Ammon's horn (tissue), 1 donor: ENCODE data around the gene GTPBP6.
"Not testable (repeated sequence)": the region's sequence is repeated elsewhere in the genome, so short reads cannot be mapped to it uniquely, and the experiment has no call there.

ENCODE experiments used
- DNase-seq: peaks from one replicate; pipeline ENCODE4 v3.0.0-alpha.2; 2016; ENCODE audit warnings: low spot score

The GTPBP6 gene

DNA sequence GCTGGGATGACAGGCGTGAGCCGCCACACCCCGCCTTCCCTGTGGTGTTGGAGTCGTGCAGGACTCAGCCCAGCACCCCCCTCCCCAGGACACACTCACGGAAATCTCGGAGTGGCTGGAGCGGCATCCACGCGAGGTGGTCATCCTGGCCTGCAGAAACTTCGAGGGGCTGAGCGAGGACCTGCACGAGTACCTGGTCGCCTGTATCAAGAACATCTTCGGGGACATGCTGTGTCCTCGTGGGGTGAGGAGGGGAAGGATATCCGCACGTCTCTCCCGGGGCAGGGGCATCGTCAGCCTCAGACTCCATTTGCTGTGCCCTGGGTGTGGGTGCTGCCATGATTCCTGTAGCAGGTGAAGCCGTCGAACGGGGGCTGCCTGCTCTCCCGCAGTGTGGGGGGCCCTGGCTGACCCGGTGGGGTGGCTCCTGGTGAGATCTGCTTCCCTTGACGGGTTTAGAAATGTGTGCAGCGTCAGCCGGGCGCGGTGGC is 27.1 kb downstream of the GTPBP6 start:
- no peak for DNase-seq

DNA sequence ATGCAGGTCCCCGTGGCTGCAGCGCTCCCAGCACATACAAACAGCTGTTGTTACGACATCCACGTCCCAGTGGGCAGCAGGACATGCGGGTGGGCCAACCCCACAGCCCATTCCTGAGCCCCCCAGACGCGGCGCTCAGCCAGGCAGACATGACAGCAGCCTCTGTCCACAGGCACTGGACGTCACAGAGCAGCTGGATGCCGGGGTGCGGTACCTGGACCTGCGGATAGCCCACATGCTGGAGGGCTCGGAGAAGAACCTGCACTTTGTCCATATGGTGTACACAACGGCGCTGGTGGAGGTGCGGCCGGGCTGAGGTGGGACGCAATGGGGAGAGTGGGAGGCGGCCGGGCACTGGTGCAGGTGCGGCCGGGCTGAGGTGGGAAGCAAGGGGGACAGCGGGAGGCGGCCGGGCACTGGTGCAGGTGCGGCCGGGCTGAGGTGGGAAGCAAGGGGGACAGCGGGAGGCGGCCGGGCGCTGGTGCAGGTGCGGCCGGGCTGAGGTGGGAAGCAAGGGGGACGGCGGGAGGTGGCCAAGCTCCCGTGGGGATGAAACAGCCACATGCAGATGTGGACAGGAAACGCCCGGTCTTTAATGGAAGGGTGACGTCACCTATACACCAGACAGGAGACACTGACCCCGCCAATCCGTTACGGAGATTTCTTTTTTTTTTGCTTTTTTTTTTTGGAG is 28.0 kb downstream of the GTPBP6 start:
- DNase-seq, result no peak

DNA sequence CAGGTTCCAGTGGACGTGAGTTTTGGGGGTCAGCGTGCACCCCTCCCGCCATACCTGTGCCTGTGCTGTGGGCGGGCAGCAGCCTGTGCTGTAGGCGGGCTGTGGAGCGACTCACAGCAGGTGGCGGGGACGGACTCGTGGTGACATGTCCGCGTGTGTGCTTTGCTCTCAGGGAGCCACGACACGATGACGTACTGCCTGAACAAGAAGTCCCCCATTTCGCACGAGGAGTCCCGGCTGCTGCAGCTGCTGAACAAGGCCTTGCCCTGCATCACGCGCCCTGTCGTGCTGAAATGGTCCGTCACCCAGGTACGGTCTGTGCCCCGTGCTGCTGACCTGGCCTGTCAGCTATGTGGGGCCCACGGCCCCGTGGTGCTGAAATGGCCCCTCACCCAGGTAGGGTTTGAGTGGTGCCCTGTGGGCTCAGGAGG is 30.0 kb downstream of the GTPBP6 start:
- DNase-seq, result no peak

DNA sequence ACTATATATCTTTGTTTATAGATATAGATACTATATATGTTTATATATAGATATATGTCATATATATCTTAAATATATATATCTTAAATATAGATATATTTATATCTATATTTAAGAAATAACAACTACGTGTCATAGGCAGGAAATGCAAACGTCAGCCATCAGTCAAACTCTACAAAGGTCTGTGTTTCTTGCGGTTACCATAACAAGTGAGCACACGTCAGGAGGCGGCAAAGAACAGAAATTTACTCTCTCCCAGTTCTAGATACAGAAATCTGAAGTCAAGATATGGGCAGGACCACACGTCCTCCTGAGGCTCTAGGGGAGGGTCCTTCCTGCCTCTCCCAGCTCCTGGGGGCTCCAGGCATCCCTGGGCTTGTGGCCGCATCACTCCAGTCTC is 30.9 kb downstream of the GTPBP6 start:
- DNase-seq, result no peak

DNA sequence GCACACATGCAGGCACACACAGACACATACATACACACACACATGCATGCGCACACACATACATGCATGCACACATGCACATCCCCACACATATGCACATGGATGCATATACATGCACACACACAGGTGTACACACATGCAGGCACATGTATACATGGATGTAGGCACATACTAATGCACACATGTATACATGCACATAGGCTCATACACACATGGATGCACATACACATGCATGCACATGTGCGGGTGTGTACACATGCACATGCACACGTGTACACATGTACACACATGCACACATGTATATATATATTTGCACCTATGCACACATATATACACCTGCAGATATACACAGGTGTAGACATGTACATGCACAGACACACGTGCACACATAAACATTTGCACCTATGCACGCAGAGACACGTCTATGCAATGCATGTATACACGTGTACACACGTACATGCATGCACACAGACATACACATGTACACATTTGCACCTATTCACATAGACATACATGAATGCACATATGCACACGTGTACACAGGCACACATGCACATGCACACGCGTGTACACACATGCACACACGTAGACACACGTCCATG is 33.4 kb downstream of the GTPBP6 start:
- no peak for DNase-seq

DNA sequence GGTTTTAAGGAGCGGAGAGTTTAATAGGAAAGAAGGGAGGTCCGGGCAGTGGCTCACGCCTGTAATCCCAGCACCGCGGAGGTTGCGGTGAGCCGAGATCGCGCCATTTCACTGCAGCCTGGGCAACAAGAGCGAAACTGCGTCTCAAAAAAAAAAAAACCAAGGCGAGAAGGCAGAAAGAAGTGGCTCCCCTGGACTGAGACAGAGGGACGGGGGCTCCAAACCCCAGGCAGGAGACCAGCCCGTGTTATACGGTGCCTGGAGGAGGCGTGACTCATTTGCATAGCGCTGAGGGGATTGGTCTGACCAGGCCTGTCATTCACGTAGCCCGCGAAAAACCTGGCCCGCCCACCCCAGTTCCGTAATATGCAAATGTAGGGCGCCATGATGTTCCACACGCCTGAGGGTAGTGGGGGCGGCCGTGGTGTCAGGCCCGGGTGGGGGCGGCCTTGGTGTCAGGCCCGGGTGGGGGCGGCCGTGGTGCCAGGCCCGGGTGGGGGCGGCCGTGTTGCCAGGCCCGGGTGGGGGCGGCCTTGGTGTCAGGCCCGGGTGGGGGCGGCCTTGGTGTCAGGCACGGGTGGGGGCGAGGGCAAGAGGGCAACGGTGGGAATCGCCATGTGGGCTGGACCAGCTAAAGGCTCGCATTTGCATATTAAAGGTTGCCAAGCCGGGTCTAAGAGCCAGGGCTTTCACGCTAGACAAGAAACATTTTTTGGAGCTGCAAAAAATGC is 35.3 kb downstream of the GTPBP6 start:
- DNase-seq, result peak; percentile 97

DNA sequence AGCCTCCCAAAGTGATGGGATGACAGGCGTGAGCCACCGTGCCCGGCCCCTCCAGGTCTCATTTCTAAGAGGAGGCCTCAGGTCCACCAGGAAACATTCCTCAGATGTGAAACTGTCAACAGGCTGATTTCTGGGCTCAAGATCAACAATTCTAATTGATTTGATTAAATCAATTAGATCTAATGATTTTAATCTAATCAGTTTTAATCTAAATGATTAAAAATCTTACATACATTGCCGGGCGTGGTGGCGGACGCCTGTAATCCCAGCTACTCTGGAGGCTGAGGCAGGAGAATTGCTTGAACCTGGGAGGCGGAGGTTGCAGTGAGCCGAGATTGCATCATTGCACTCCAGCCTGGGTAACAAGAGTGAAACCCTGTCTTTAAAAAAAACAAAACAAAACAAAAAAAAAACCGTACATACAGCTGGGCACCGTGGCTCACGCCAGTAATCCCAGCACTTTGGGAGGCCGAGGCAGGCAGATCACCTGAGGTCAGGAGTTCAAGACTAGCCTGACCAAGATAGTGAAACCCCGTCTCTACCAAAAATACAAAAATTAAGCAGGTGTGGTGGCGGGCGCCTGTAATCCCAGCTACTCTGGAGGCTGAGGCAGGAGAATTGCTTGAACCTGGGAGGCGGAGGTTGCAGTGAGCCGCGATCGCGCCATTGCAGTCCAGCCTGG is 36.5 kb downstream of the GTPBP6 start:
- DNase-seq, result not testable (repeated sequence)

DNA sequence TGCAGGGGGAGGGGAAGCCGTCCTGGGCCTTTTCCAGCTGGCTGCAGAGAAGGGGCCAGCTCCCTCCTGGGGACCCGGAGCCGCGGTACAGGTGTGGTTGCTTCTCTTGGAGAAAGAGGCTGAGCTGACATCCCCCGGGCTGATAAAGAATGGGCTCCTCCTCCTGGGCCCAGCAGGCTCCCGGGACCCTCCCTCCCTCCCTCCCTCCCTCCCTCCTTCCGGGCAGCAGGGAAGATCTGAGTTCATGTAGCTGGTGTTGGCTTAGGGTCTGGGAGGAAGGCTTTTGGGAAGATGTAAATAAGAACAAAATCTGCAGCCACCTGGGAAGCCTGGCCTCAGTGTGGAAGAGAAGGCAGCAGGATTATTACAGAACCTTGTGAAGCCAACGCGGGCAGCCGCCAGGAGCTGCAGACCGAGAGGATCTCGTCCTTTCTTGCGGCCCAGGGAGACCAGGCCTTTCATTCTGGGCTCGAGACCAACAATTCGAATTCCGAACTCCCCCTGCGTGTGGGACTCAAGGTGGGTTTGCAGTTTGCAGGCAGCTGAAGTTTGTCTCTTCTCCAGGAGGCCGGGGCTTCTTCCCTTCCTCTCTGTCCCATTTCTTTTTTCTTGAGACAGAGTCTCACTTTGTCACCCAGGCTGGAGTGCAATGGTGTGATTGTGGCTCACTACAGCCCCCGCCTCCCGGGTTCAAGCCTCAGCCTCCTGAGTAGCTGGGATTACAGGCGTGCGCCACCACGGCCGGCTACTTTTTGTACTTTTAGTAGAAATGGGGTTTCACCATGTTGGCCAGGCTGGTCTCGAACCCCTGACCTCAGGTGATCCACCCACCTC is 37.2 kb downstream of the GTPBP6 start, which contains the start of gene PLCXD1:
PLCXD1 (plus strand) TSS at position 216 of the 834 bp plus-strand sequence. CDS start 2,807 bp downstream, outside the sequence.
- DNase-seq, result peak; percentile 69

DNA sequence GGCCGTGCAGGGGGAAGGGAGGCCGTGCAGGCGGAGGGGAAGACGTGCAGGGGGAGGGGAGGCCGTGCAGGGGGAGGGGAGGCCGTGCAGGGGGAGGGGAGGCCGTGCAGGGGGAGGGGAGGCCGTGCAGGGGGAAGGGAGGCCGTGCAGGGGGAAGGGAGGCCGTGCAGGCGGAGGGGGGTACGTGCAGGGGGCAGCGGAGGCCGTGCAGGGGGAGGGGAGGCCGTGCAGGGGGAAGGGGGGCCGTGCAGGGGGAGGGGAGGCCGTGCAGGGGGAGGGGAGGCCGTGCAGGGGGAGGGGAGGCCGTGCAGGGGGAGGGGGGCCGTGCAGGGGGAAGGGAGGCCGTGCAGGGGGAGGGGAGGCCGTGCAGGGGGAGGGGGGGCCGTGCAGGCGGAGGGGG is 37.9 kb downstream of the GTPBP6 start:
- DNase-seq, result not testable (repeated sequence)

DNA sequence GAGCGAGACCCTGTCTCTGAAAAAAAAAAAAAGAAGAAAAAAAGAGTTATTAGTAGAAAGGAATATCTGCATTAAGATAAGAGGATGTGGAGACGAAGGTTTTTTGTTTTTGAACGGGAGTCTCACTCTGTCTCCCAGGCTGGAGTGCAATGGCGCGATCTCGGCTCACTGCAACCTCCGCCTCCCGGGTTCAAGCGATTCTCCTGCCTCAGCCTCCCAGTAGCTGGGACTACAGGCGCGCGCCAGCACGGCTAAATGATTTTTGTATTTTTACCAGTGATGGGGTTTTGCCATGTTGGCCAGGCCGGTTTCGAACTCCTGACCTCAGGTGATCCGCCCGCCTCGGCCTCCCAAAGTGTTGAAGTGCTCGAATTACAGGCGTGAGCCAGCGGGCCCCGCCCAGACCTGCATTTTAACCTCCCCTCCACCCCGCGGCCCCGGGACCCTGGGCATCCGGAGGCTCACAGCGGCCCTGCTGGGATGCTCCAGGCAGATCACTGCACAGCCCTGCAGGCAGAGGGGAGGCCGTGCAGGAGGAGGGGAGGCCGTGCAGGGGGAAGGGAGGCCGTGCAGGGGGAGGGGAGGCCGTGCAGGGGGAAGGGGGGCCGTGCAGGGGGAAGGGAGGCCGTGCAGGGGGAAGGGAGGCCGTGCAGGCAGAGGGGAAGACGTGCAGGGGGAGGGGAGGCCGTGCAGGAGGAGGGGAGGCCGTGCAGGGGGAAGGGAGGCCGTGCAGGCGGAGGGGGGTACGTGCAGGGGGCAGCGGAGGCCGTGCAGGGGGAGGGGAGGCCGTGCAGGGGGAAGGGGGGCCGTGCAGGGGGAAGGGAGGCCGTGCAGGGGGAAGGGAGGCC is 38.6 kb downstream of the GTPBP6 start:
- DNase-seq, result not testable (repeated sequence)

DNA sequence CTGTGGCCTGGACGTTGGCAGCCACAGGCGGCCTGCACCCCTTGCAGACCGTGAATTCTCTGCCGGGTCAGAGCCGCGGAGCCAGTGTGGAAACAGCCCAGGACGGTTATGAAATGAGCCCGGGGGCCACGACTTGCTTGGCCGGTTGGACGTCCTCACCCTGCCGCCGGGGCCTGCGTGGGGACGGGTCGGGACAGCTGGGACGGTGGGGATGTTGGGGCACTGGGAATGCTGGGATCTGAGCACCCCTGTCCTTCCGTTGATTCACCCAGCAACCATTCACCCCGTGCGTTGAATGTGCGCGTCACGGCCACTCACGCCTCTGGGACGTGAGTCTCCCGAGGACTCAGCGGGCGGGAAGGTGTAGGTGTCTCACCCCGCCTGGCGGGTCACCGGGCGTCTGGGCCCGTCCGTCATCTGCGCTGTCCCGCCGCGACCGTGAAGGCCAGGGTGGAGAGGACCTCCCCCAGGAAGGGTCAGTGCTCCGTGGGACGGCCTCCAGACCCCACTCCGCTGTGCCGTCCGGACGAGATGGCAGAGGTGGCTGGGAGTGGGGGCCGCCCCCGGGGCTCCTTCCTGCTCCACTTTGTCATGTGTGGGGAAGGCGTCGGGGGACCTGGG is 41.9 kb downstream of the GTPBP6 start:
- DNase-seq, result no peak

DNA sequence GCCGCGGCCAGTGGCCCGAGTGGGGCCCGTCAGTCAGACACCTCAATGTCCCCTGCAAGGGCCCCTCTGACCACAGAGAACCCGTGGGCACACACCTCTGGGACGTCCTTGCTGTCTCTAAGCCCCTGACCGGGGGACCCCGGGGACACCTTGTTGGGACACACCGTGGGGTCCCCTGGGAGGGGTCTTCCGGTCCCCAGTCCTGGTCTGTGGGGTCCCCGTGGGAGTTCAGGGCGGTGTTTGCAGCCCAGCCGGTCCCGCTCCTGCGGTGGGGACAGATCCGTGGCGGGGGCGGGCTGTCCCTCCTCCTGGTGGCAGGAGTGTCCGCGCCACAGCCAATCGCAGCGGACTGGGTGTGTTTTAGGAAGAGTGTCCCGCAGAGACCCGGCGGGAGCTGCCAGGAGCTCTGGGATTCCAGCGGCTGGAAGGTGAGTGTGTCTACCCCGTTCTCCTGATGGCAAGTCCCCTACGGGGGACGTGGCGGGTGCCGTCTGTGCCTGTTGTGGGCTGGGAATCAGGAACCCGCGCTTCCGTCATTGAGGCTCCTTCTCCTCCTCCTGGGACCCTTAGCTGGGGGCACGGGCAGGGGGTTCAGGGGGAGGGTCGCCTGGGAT is 42.5 kb downstream of the GTPBP6 start:
- peak; percentile 82 for DNase-seq

DNA sequence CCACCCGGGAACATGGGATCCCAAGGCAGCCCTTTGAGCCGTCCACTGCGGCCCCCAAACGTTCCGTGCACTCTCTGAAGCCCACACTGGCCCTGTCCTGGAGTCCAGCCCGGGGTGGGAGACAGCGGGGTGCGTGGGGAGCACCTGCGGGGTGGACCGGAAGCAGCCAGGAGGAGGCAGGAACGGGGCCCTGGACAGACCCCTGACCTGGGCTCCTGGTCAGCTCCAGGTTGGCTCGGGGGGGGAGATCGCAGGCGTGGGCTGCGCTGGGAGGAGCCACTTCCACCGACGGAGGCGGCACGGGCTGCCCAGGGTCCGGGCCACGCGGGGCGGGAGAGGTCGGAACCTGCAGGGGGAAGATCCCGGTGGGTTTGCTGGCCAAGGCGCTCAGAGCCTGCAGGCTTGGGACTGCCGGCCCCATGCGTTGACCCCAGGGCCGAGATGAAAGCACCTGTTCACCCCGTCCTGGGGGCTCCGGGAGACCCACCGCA is 43.1 kb downstream of the GTPBP6 start:
- DNase-seq, result no peak

DNA sequence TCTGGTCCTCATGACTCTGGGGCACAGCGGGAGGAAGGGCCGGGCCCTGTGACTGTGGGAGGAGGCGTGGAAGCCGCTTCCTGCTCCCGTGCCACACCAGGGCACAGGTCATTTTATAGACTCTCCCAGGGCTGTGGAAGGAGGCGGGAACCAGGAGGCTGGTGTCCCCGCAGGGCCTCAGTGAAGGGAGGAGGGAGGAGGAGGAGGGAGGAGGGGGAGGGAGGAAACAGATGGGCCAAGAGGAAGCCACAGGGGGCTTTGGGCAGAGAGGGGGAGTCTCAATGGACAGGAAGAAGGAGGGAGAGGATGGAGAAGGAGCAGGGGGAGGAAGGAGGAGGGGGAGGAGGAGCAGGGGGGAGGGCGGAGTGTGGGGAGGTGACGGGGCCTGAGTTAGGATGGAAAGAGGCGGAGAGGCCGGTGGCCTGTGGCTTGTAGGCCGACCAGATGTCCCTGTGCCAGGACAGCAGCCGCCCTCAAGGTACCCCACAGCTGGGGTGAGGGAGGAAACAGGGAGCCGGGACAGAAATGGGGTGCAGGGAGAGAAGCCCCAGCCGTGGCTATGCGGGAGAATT is 43.6 kb downstream of the GTPBP6 start:
- no peak for DNase-seq

DNA sequence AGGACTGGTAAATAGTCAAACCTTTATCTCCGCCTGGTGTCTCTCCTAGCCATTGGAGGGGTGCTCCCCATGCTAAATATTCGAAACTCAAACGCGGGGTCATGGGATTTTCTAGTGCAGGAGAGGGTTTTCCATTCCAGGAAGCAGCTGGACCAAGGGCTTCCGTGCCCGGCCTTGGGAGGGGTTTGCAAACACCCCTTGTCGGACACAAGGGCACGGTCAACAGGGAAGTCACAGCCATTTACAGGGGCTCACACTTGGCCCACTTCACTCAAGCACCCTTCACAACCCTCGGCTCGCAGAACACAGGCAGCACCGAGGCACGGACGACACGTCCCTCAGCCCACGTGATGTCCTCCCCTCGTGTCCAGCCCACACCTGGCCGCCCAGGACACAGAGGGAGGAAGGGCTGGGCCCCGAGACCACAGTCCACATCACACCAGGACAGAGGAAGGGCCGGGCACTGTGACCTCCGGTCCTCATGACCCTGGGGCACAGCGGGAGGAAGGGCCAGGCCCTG is 47.7 kb downstream of the GTPBP6 start:
- no peak for DNase-seq

DNA sequence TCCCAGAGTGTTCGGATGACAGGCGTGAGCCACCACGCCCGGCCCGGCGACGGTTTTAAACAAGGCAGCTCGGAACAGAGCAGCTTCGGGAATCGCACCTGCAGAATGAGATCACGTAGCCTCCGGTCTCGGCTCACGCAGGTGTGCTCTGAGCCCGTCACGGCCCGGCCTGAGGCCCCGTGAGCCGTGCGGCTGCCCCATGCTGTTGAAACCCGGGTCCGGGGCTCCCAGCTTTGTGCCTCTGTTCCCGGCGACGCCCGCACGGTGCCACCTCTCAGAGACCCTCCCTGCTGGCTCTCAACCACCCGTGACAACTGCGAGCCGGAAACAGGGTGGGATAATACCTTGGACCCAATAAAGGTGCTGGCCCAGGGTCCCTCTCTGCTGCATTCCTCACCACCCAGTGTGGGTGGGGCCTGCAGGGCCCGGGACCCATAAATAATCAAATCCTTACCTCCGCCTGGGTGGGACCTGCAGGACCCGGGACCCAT is 50.8 kb downstream of the GTPBP6 start:
- no peak for DNase-seq

DNA sequence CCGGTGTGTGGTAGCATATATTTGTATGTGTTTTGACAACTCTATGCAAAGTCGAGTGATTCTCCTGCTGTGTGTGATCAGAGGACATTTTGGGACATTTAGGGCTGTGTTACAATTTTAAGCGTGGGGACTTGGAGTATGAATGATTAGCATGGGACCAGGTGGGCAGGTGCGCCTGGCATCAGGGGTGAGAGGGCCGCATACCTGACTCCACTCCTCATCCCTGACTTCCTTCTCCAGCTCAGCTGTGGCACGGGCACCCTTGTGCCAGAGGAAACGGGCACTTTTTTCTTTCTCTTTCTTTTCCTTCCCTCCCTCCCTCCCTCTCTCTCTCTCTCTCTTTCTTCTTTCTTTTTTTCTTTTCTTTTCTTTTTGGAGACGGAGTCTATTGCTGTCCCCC is 53.1 kb downstream of the GTPBP6 start:
- no peak for DNase-seq

DNA sequence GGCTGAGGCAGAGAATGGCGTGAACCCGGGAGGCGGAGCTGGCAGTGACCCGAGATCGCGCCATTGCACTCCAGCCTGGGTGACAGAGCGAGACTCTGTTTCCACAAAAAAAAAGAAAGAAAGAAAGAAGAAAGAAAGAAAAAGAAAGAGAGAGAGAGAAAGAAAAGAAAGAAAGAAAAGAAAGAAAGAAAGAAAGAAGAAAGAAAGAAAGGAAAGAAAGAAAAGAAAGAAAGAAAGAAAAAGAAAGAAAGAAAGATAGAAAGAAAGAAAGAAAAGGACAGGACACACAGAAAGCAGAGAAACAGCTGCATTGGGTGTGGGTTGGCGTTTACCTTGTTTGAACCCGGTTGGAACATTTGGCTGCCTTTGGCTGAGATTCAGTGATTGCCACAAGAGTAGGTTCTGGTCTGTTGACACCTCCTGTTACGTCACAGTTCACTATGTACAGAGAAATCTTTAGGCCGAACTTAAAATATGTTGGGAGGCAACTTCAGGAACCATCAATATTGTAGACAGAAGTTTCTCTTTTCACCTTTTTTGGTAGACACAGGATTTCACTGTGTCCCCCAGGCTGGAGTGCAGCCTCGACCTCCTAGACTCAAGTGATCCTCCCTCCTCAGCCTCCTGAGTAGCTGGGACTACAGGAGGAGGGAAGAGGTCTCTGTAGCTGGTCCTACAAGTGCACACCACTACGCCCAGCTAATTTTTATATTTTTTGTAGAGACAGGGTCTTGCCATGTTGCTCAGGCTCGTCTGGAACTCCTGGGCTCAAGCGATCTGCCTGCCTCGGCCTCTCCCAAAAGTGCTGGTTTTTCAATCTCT is 53.8 kb downstream of the GTPBP6 start:
- DNase-seq, result no peak
